HG03432 (cell line): ENCODE measurements around the gene GRK6.

Experiments
- ATAC-seq: cut with Tn5 transposase; IDR thresholded peaks from one replicate; pipeline ENCODE4 v1.9.1; 2021; ENCODE audit warnings: mild to moderate bottlenecking, moderate library complexity; ENCODE audit not compliant: unreplicated experiment

The GRK6 gene

DNA sequence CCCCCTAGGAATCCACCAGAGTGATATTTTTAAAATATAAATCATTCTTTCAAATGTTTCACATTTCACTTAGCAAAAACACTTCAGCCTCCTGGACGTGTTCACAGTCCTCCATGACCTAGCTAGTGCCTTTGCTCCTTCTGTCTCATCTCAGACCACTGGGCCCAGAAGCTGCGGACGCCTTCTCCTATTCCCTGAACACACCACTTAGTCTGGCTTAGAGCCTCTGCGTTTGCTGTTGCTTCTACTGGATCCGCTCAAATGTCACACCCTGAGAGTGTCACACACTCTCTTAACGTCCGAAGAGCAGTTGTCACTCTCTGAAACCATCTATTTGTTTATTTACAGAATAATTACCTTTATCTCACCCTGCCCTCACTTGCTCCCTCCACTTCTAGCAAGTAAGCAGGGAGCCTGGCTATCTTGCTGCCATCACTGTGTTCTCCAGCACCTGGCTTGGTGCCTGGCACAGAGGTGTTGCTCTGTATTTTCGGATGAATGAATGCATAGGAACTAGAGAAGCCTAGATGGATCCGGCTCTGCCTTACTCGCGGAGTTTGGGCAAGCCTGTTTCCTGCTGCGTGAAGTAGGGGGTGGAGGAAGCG is 1.2 kb upstream of the GRK6 start:
- no peak for ATAC-seq

DNA sequence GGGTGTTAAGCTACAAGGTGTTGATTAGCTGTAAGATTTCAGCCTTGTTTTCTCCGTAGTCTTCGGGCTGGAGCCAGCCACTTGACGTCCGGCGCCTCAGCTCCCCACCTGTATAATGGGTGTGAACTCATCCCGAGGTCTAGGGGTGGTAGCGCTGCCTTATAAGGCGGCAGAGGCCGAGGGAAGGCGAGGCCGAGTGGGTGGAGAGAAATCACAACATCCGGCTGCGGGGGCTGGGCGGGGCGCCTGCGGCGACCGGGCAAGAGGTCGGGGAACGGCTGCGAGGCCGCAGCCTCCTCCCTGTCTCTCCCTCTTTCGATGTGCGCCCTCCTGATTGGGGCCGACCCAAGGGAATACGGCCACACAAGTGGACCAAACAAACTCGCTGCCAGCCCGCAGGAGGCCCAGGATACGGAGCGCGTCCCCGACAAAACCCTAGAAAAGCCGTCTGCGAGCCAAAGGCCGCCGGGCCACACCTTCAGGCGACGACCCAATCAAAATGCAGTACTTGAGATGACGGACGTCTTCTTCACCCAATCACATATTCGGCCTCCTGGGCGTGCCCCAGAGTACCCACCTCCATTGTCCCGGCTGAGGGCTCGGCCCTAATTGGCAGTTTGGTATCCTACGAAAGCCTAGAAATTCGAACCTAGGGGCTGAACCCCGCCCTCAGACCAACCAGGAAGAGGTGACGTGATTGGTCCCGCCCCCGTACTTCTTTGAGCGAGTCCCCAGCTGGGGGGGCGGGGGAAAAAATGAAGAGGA is 493 bp upstream of the GRK6 start:
- peak; percentile 77 for ATAC-seq

GRCh38 chr5:177427211-177427822 is 841 bp downstream of the GRK6 start:
- no peak for ATAC-seq

DNA sequence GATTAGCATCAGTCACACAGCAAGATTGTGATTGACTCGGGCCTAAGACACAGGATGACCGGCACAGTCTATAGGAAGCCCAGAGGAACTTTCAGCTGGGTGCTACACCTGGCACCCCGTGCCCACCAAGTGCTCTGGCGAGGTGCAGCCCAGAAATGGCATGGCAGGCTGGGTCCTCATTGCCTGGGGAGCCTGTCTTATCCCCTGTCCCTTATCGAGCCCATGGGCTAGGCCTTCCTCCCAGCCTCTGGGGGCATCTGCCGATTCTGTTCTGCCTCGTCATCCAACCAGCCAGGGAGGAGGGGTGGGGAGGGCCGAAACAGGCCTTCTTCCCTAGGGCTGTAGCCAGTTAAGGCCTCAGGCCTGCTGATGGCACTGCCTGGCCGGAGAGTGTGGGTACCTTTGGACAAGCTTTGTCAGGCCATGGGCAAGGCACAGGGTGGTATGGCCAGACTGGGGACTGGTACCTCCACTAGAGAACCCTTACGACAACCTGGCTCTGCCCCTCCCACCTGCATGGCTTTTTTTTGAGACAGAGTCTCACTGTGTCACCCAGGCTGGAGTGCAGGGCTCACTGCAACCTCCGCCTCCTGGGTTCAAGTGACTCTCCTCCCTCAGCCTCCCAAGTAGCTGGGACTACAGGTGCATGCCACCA is 1.6 kb downstream of the GRK6 start:
- no peak for ATAC-seq

GRCh38 chr5:177428574-177429217 is 2.2 kb downstream of the GRK6 start:
- ATAC-seq: no peak

GRCh38 chr5:177429248-177430040 is 3.0 kb downstream of the GRK6 start:
- no peak for ATAC-seq

DNA sequence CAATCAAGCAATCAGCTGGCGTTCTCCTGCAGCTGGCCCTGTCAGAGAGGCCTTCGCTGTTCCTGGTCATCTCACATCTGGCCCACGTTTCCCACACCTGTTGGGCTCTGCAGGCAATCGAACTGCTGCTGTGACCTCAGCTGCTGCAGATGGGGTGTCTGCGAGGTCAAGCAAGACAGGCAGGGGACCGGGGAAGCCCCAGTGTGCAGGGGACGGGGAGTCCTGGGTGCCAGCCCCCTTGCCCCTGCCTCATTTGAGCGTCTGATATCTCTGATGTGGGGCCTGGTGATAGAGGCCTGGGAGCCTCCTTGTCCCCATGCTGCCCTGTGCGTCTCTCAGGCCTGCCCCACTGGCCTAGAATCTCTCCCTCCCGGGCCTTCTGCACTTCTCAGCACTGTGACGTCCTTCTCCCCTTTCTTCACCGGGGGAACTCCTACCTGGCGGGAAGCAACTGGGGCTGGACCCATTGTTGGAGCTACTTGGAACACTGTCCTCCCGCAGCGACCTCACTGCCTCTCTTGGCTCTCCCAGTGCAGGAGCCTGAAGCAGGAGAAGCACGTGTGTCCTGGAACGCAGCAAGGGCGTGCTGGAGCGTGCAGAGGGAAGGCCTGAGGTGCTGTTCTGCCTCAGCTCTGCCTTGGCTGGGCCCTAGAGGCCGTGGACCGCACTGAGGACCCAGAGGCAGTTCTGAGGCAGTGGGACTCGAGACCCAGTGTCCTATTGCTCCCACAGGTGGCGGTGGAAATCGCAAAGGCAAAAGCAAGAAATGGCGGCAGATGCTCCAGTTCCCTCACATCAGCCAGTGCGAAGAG is 3.9 kb downstream of the GRK6 start:
- ATAC-seq: no peak

DNA sequence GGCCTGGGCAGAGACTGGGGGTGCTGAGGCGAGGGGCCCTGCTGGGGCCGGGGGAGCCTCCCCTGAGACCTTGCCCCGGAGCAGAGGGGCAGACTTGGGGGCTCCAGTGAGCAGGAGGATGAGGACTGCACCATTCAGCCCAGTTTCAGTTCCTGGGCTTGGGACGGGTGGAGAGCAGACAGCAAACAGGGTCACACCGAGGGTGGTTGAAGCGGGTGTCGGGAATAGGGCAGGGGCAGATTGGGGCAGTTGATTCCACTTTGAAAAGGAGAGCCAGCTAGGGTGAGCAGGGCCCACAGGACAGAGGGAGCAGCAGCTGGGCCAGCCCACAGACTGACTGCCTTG is 4.5 kb downstream of the GRK6 start:
- ATAC-seq: no peak

GRCh38 chr5:177431317-177432142 is 5.1 kb downstream of the GRK6 start:
- peak; percentile 44 for ATAC-seq

DNA sequence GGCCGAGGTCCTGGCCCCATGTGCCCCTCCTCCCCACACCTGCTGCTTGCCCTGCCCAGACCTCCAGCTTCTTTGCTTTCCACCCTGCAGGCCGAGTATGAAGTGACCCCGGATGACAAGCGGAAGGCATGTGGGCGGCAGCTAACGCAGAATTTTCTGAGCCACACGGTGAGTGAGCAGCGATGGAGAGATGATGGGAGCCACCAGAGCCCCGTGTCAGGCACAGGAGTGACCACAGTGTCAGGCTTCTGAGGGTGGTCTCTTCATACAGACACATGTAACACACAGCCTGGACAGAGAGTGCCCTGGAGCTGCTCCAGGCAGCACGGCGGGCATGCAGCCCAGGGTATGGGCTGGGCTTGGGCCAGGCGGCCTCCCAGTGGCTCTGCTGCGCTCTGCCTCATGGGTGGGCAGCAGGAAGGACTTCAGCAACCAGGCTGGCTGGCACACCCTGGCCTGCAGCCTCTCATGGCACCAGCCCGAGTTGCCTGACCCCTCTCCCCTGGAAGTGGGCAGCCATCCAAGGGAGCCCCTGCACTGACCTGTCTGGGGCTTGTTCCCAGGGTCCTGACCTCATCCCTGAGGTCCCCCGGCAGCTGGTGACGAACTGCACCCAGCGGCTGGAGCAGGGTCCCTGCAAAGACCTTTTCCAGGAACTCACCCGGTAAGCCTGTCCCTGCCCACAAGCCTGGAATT is 5.8 kb downstream of the GRK6 start:
- ATAC-seq: no peak

DNA sequence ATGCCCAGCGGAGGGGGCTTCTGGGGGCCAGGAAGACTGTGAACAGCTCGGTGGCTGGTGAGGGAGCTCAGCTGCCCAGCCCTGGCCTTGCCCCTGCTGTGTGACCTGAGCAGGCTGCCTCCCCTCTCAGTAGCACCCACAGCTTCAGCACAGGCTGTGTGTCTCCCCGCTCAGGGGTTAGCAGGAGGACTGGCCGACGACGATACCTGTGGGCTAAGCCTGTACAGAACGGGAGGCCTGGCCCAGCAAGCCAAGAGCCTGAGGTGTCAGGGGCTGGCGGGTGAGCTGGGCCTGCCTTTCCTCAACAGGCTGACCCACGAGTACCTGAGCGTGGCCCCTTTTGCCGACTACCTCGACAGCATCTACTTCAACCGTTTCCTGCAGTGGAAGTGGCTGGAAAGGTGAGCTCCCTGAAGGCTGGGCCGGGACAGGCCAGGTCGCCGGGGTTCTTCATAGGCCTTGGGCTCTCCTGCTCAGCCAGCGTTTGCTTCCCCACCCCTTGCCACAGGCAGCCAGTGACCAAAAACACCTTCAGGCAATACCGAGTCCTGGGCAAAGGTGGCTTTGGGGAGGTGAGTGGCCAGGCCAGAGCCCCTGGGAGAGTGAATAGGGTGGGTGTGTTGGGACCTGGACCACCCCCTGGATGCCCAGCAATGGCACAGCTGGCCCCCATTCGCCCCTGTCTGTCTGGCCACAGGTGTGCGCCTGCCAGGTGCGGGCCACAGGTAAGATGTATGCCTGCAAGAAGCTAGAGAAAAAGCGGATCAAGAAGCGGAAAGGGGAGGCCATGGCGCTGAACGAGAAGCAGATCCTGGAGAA is 6.6 kb downstream of the GRK6 start:
- no peak for ATAC-seq

- no peak for ATAC-seq
These were observed 7.3 kb downstream of the GRK6 start for GRCh38 chr5:177433658-177434217.

DNA sequence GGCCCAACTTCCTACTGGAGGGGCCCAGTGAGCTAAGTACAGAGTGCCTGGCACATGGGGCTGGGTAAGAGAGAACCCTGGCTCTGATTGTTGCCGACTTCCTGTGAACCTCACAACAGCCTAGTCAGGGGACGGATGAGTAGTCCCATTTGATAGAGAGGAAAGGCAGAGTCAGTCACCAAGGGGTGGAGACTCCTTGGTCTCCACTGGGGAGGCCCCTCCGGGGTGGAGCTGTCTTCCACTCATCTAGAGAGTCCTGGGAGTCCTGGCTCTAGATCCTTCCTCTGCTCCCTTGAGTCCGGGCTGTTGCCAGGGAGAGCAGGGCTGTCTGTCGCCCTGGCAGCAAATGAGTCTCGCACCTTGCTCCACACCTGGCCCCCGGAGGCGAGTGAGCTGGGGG is 8.0 kb downstream of the GRK6 start:
- ATAC-seq: no peak

DNA sequence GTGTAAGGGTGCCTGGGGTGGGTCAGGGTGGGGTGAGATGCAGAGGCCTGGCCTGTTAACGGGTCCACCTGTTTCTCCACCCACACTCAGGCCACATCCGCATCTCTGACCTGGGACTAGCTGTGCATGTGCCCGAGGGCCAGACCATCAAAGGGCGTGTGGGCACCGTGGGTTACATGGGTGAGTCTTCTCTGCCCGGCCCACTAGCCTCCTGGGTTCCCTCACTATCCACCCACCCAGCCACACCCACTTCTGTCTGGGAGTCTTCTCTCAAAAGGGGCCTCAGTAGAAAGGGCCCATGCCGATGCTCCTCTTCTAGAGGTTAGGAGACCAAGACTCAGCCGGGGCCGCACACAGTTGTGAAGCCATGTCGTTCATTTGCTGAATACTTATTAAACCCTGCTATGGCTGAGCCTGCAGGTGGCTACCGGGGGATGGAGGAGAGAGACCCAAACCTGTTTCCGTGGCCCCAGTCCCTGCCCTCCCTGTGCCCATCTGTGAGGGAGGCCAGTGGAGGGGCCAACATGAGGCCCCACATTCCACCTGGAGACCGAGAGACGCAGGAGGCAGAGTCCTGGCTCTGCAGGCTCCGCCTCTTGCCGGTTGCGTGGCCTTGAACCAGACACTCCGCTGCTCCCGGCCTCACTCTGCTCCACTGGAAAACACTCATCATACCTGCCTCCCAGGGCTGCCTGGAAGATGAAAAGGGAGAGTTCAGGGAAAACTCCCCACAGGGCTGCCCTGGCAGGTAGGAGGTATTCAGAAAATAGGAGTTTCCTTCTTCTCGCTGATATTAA is 8.7 kb downstream of the GRK6 start:
- no peak for ATAC-seq

DNA sequence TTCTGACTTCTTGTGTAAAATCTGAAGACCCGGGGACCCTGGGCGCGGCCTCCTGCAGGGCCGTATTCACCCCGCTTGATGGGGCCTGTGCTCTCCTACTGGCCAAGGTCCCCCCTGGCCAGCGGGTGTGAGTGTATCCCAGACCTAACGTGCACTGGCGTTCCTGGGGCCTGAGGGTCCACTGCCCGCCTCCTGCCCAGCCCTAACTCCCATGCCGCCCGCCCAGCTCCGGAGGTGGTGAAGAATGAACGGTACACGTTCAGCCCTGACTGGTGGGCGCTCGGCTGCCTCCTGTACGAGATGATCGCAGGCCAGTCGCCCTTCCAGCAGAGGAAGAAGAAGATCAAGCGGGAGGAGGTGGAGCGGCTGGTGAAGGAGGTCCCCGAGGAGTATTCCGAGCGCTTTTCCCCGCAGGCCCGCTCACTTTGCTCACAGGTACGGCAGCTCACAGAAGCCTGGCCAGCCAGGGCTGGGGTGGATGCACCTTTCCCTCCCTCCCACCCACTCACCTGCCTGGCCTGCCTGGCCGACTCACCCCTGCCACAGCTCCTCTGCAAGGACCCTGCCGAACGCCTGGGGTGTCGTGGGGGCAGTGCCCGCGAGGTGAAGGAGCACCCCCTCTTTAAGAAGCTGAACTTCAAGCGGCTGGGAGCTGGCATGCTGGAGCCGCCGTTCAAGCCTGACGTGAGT is 9.5 kb downstream of the GRK6 start:
- ATAC-seq: no peak

DNA sequence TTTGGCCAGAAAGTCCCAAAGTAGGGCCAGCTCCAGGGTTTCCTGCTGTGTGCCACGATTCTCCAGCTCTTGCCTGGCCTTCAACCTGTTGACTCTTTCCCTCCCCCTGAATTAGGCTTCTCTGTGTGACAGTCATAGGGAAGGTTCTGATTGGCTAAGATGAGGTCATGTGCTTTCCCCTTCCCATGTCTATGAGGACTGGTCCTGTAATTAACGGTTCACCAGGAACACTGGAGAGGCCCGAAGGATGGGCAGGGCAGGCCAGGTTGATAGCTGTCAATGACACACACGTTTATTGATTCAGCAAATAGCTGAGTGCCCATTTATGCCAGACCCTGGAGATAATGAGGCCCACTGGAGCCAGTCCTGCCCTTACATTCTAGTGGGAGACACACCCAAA is 11.1 kb downstream of the GRK6 start:
- no peak for ATAC-seq
